GM23338 (cell line): Measurements from ENCODE around the gene TTC3. TPM values are rescaled to one million over a fixed set of nuclear protein-coding genes. Genes with fewer than 3 reads are reported as not detected.

Experiments used
- ATAC-seq: fragments of 200-7000 bp; cut with Tn5 transposase; 3 replicates; pipeline ENCODE4 v1.9.1; 2020
- DNase-seq: peaks from one replicate; pipeline ENCODE4 v3.0.0-alpha.2; 2015; ENCODE audit warnings: low spot score
- H2AFZ ChIP-seq: fragments of 200-600 bp; sonication (generic); 2 replicates; pipeline ENCODE4 v1.8.0; 2016; ENCODE audit warnings: antibody characterized with exemption, mild to moderate bottlenecking, moderate library complexity
- H3F3A ChIP-seq: fragments of 200-600 bp; sonication (generic); replicated peaks from 2 replicates; pipeline ENCODE4 v1.8.0; 2017; ENCODE audit warnings: antibody characterized with exemption, mixed run types, low read depth
- H3K27ac ChIP-seq: fragments of 200-600 bp; sonication (generic); 2 replicates; pipeline ENCODE4 v1.6.1; 2016; ENCODE audit warnings: low read depth
- H3K27me3 ChIP-seq: fragments of 200-600 bp; sonication (generic); 2 replicates; pipeline ENCODE4 v1.8.0; 2016; ENCODE audit warnings: mild to moderate bottlenecking, mixed run types, moderate library complexity; ENCODE audit not compliant: insufficient read depth
- H3K36me3 ChIP-seq: fragments of 200-600 bp; sonication (generic); 2 replicates; pipeline ENCODE4 v1.8.0; 2016; ENCODE audit warnings: mild to moderate bottlenecking; ENCODE audit not compliant: insufficient read depth
- H3K4me1 ChIP-seq: fragments of 200-600 bp; sonication (generic); 2 replicates; pipeline ENCODE4 v1.8.0; 2016; ENCODE audit warnings: mild to moderate bottlenecking, moderate library complexity; ENCODE audit not compliant: insufficient read depth
- H3K4me2 ChIP-seq: fragments of 200-600 bp; sonication (generic); 2 replicates; pipeline ENCODE4 v1.7.1; 2017; ENCODE audit warnings: mixed run types
- H3K4me3 ChIP-seq: fragments of 200-600 bp; sonication (generic); 2 replicates; pipeline ENCODE4 v1.6.1; 2016; ENCODE audit warnings: mixed run types
- H3K79me2 ChIP-seq: fragments of 200-600 bp; sonication (generic); replicated peaks from 2 replicates; pipeline ENCODE4 v1.8.0; 2017; ENCODE audit warnings: mild to moderate bottlenecking; ENCODE audit not compliant: insufficient read depth
- H3K9me2 ChIP-seq: fragments of 200-600 bp; sonication (generic); 2 replicates; pipeline ENCODE4 v1.8.0; 2017; ENCODE audit not compliant: insufficient read depth
- H4K20me1 ChIP-seq: fragments of 200-600 bp; sonication (generic); replicated peaks from 2 replicates; pipeline ENCODE4 v1.8.0; 2017; ENCODE audit warnings: mild to moderate bottlenecking; ENCODE audit not compliant: insufficient read depth
- H3K27ac Mint-ChIP-seq: 2 replicates; pipeline ENCODE4 v1.8.0; 2020; ENCODE audit warnings: inconsistent platforms, mild to moderate bottlenecking, moderate library complexity, mixed read lengths
- H3K27me3 Mint-ChIP-seq: 3 replicates; pipeline ENCODE4 v1.8.0; 2022; ENCODE audit warnings: low read depth, mild to moderate bottlenecking, moderate library complexity, mixed read lengths, inconsistent platforms; ENCODE audit not compliant: insufficient read depth, poor library complexity
- H3K36me3 Mint-ChIP-seq: 3 replicates; pipeline ENCODE4 v1.8.0; 2021; ENCODE audit warnings: low read depth, mild to moderate bottlenecking, inconsistent platforms, moderate library complexity, mixed read lengths
- H3K4me1 Mint-ChIP-seq: 3 replicates; pipeline ENCODE4 v1.8.0; 2020; ENCODE audit warnings: mild to moderate bottlenecking, inconsistent platforms, mixed read lengths
- H3K4me3 Mint-ChIP-seq: 3 replicates; pipeline ENCODE4 v1.8.0; 2021; ENCODE audit warnings: moderate library complexity, mild to moderate bottlenecking, inconsistent platforms, mixed read lengths
- H3K9me3 Mint-ChIP-seq: 3 replicates; pipeline ENCODE4 v1.8.0; 2020; ENCODE audit warnings: moderate library complexity, mild to moderate bottlenecking, inconsistent platforms, mixed read lengths
- polyA plus RNA-seq: library from polyadenylated mRNA; unstranded; fragments of >200 nt; fragmentation: Nextera tagmentation; extraction: Ambion mirVana; gene quantifications from 2 replicates; pipeline ENCODE4 v1.2.1, GENCODE V29; 2016
- total RNA-seq: library from RNA; depleted of rRNA; stranded (reverse); fragments of >200 nt; shearing (Covaris generic); gene quantifications from 2 replicates; pipeline ENCODE4 v1.2.3, GENCODE V29; 2014
- TF ChIP-seq, protein P1 (sequence below): IDR thresholded peaks from 2 replicates; pipeline ENCODE4 v1.6.1; 2016; ENCODE audit warnings: antibody characterized with exemption
- TF ChIP-seq, protein P2 (sequence below): fragments of 250-450 bp; sonication (Bioruptor Pico); IDR thresholded peaks from 2 replicates; pipeline ENCODE4 v1.5.0; 2020; ENCODE audit warnings: mild to moderate bottlenecking, moderate library complexity

TTC3 gene
- total and polyA plus RNA-seq, 2 experiments from 2014 or later = 28.9 to 48.6 TPM

DNA sequence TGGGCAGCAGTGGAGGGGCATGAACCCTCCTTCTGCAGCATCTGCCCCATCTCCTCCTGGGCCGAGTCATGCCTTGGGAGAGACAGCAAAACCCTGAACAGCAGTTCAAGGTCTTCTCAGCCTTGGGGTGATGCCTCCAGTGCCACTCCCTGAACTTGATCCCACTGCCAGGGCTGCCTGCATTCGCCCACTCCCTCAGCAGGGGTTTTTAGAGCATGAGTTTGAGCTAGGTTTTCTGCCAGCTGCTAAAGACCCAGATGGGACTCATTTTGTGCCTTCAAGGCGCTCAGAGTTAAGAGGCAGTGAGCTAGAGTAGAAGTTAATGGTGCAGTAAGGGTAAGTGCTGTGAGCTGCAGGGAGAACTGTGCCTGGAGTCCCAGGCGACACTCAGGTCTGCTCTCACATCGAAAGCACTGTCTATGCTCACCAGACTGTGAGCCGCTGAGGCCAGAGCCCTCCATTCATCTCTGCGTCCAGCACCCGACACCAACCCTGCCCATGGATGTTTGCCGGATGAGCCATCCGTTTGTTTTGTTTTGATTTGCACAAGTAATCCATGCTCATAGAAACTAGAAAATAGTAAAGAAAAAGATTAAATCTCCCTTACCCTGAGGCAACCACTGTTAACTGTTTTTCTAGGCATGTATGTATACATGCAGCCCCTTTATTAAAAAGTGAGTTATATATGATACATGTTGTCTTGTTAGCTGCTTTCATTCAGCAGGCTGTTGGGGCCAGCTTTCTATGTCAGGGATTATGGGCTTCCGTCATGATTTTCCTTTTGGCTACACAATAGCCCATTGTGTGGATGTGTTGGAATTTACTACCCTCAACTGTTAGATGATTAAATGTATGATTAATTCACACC, 126.2 kb downstream of the TTC3 start:
- Mint-ChIP-seq H3K36me3 (no peaks in the 10 kb centered on the region; the same call in 2 of the 3 replicates), H3K4me3 (no peak overlapping the region), H3K27me3 (peaks cover 2% of the 10 kb centered on the region), H3K27ac (no peak overlapping the region; the same call in 1 of the 2 replicates), H3K4me1 (peaks cover 13% of the 10 kb centered on the region), H3K9me3 (no peaks in the 10 kb centered on the region)
- no peaks in the 10 kb centered on the region for H3K79me2 ChIP-seq
- no peak for ATAC-seq
- no peaks in the 10 kb centered on the region for H4K20me1 ChIP-seq
- H2AFZ ChIP-seq = no peak overlapping the region
- no peak for DNase-seq
- H3K4me1 ChIP-seq = peaks cover 14% of the 10 kb centered on the region
- H3K27me3 ChIP-seq = no peaks in the 10 kb centered on the region
- no peak overlapping the region for H3K4me3 ChIP-seq
- H3K9me2 ChIP-seq = no peaks in the 10 kb centered on the region
- no peak overlapping the region for H3K27ac ChIP-seq
- H3K4me2 ChIP-seq = no peak overlapping the region
- H3K36me3 ChIP-seq = no peaks in the 10 kb centered on the region
- H3F3A ChIP-seq = no peaks in the 10 kb centered on the region
- TF ChIP-seq, protein P1, sequence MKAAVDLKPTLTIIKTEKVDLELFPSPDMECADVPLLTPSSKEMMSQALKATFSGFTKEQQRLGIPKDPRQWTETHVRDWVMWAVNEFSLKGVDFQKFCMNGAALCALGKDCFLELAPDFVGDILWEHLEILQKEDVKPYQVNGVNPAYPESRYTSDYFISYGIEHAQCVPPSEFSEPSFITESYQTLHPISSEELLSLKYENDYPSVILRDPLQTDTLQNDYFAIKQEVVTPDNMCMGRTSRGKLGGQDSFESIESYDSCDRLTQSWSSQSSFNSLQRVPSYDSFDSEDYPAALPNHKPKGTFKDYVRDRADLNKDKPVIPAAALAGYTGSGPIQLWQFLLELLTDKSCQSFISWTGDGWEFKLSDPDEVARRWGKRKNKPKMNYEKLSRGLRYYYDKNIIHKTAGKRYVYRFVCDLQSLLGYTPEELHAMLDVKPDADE = no peak
- TF ChIP-seq, protein P2, sequence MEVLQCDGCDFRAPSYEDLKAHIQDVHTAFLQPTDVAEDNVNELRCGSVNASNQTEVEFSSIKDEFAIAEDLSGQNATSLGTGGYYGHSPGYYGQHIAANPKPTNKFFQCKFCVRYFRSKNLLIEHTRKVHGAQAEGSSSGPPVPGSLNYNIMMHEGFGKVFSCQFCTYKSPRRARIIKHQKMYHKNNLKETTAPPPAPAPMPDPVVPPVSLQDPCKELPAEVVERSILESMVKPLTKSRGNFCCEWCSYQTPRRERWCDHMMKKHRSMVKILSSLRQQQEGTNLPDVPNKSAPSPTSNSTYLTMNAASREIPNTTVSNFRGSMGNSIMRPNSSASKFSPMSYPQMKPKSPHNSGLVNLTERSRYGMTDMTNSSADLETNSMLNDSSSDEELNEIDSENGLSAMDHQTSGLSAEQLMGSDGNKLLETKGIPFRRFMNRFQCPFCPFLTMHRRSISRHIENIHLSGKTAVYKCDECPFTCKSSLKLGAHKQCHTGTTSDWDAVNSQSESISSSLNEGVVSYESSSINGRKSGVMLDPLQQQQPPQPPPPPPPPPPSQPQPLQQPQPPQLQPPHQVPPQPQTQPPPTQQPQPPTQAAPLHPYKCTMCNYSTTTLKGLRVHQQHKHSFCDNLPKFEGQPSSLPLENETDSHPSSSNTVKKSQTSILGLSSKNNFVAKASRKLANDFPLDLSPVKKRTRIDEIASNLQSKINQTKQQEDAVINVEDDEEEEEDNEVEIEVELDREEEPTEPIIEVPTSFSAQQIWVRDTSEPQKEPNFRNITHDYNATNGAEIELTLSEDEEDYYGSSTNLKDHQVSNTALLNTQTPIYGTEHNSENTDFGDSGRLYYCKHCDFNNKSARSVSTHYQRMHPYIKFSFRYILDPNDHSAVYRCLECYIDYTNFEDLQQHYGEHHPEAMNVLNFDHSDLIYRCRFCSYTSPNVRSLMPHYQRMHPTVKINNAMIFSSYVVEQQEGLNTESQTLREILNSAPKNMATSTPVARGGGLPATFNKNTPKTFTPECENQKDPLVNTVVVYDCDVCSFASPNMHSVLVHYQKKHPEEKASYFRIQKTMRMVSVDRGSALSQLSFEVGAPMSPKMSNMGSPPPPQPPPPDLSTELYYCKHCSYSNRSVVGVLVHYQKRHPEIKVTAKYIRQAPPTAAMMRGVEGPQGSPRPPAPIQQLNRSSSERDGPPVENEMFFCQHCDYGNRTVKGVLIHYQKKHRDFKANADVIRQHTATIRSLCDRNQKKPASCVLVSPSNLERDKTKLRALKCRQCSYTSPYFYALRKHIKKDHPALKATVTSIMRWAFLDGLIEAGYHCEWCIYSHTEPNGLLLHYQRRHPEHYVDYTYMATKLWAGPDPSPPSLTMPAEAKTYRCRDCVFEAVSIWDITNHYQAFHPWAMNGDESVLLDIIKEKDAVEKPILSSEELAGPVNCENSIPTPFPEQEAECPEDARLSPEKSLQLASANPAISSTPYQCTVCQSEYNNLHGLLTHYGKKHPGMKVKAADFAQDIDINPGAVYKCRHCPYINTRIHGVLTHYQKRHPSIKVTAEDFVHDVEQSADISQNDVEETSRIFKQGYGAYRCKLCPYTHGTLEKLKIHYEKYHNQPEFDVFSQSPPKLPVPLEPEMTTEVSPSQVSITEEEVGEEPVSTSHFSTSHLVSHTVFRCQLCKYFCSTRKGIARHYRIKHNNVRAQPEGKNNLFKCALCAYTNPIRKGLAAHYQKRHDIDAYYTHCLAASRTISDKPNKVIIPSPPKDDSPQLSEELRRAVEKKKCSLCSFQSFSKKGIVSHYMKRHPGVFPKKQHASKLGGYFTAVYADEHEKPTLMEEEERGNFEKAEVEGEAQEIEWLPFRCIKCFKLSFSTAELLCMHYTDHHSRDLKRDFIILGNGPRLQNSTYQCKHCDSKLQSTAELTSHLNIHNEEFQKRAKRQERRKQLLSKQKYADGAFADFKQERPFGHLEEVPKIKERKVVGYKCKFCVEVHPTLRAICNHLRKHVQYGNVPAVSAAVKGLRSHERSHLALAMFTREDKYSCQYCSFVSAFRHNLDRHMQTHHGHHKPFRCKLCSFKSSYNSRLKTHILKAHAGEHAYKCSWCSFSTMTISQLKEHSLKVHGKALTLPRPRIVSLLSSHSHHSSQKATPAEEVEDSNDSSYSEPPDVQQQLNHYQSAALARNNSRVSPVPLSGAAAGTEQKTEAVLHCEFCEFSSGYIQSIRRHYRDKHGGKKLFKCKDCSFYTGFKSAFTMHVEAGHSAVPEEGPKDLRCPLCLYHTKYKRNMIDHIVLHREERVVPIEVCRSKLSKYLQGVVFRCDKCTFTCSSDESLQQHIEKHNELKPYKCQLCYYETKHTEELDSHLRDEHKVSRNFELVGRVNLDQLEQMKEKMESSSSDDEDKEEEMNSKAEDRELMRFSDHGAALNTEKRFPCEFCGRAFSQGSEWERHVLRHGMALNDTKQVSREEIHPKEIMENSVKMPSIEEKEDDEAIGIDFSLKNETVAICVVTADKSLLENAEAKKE (CRISPR knock-in tag) = no peak
